ENCODE measurements around the gene CCDC9B.

The CCDC9B gene

GRCh38 chr15:40329804-40330203, 10.9 kb downstream of the CCDC9B start:
- no peak for DNase-seq (ENCODE audit: low spot score)

GRCh38 chr15:40328751-40329150, 12.0 kb downstream of the CCDC9B start:
- DNase-seq (ENCODE audit: low spot score) = no peak

DNA sequence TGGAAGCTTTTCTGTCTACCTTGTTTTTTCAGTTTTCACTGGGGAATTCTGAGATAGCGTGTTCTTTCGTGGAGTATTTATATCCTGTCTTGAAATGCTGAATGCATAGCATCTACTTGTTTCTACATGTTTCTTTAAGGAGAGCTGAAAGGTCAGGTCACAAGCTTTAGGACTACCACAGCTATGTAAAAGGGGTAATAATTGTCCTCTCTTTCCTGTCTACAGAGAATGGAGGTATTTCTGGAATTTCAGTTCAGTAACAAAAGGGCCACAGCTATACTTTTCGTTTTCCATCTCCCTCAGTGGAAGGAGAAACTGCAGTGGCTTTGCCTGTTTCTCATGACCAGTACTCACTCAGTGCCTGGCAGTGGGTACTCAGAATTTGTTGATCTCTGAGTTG, 12.6 kb downstream of the CCDC9B start:
- DNase-seq (ENCODE audit: low spot score) = peak; percentile 33

GRCh38 chr15:40327457-40327856, 13.3 kb downstream of the CCDC9B start:
- no peak for DNase-seq (ENCODE audit: low spot score)

GRCh38 chr15:40325700-40326099, 15.0 kb downstream of the CCDC9B start:
- DNase-seq (ENCODE audit: low spot score) = no peak

DNA sequence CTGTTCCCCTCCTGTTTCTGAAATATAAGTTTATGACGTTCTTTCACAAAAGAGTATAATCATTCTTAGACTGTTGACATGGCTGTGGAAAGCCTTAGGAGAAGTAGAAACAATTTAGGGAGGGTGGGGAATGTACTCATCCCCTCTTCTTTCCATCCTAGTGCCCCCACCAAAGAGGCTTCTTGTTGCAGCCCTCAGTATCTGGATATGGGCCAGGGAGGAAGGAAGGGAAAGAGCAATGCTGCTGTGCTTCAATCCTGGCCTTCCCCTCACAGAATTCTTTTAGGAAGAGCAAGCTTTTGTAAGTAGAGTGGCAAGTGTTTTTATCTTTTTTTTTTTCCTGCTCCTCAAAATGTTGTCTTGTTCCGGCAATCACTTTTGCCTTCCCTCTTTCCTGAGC, 15.6 kb downstream of the CCDC9B start:
- DNase-seq (ENCODE audit: low spot score) = no peak

- DNase-seq (ENCODE audit: low spot score) = no peak
Observed at GRCh38 chr15:40323953-40324937, 16.5 kb downstream of the CCDC9B start.

GRCh38 chr15:40323239-40323952, 17.3 kb downstream of the CCDC9B start, which contains the start of gene INAFM2:
Gene INAFM2, plus strand, starts transcription at chr15:40323692. Its CDS starts 364 bp downstream, at chr15:40324056.
- DNase-seq (ENCODE audit: low spot score) = peak; percentile 90

DNA sequence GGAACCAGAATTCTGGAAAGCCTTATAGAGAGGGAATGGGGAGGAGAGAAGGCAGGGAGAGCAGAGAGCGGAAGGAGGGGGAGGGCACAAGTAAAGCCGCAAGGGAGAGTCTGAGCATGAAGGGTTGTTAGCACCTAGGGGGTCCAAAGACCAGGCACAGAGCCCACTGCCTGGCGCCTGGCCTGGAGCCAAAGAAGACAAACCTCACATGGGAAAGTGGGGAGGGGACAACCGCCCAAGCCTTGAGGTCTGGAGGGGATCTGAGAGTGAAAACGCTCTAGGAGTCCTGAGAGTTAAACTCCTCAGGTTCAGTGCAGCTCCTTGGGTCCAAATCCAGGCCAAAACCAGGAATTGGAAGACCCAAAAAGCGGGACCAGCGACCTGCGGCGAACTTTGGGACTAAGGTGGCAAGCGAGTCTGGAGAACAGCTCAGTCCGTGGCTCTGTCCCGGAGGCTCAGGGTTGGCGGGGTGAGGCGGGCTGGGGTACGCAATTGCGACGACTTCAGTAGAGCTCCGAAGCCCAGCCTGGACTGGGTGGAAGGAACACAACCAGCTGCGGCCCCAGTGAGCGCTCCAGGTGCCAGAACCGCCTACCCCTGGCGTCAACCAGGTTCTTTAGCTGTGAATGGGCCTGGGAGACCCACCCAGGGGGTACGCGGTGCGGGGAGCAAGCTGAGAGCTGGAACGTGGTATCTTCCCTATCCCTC, 18.1 kb downstream of the CCDC9B start:
- DNase-seq (ENCODE audit: low spot score) = no peak

GRCh38 chr15:40320931-40321371, 19.8 kb downstream of the CCDC9B start:
- peak; percentile 67 for DNase-seq (ENCODE audit: low spot score)

DNA sequence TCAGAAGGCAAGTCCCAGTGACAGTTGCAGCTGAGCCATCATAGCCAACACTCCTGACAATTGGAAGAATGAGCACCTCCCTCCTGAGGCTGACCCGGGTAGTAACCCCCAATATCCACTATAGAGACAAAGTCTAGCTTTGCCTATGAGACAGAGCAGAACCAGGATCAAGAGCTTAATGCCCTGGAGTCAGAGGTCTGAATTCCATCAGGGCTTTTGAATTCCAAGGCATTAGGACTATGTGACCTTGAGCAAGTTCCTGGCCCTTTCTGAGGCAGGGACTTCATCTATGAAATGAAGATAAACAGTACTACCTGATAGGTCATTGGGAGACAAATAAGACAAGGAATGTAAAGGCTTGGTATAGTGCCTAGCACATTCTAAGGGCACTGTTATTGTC, 20.3 kb downstream of the CCDC9B start:
- DNase-seq (ENCODE audit: low spot score) = no peak

GRCh38 chr15:40317580-40317979, 23.2 kb downstream of the CCDC9B start:
- no peak for DNase-seq (ENCODE audit: low spot score)

GRCh38 chr15:40316931-40317330, 23.8 kb downstream of the CCDC9B start:
- no peak for DNase-seq (ENCODE audit: low spot score)

GRCh38 chr15:40314723-40315276, 25.9 kb downstream of the CCDC9B start:
- no peak for DNase-seq (ENCODE audit: low spot score)

DNA sequence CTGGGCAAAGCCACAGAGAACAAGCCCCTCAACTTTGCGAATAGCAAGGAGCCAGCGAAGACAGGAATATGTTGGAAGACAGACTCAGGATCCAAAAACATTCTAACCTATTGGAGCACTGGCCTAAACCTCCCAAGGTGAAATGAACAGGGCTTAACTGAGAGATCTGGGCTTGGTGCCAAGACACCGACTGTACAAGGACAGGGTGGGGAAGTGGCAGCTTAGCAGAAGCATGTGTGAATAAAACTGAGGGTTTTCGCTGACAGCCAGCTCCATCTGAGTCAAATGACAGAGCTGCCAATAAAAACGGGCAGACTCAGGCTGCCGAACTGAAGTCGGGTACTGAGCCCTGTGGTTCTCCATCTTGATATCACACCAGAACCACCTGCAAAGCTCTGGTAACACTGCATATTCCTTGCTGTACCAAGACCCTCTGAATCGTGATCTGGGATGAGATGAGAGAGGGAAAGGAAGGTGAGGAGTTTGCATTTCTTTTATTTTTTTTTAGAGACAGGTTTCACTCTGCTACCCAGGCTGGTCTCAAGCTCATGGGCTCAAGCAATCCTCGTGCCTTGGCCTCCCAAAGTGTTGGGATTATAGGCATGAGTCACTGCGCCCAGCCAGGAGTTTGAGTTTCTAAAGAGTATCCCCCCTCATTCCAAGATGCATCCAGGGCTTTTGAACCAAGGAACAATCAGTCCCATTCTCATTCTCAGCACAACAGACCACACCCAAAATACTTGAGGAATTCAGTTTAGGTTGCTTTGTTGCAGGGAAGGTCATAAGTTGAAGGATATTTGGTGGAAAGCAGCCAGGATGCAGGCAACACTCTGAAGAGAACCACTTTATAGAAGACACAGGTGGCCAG, 27.0 kb downstream of the CCDC9B start:
- DNase-seq (ENCODE audit: low spot score) = peak; percentile 39

DNA sequence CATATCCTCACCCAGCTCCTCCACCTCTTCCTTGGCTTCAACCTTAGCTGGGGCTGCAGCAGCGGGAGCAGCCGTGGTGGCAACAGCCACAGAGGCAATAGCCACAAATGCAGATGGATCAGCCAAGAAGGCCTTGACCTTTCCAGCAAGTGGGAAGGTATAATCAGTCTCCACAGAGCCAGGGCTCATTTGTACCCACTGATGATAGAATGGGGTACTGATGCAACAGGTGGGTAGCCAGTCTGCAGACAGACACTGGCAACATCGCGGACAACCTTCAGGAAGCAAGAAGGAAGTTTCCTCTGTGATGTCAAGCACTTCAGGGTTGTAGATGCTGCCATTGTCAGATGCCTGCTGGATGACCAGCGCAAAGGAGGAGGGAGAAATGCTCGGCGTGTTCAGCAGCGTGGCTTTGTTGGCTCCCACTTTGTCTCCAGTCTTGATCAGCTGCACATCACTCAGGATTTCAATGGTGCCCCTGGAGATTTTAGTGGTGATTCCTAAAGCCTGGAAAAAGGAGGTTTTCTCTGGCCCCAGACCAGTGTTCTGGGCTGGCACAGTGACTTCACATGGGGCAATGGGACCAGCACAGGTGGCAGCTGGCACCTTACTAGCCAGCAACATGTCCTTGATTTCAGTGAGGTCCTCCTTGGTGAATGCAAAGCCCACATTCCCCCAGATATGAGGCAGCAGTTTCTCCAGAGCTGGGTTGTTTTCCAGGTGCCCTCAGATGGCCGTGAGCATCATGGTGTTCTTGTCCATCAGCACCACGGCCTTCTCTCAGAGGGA, 28.2 kb downstream of the CCDC9B start:
- no peak for DNase-seq (ENCODE audit: low spot score)

GRCh38 chr15:40310993-40311392, 29.7 kb downstream of the CCDC9B start:
- DNase-seq (ENCODE audit: low spot score) = no peak

GRCh38 chr15:40310001-40310959, 30.5 kb downstream of the CCDC9B start:
- DNase-seq (ENCODE audit: low spot score) = peak; percentile 29

DNA sequence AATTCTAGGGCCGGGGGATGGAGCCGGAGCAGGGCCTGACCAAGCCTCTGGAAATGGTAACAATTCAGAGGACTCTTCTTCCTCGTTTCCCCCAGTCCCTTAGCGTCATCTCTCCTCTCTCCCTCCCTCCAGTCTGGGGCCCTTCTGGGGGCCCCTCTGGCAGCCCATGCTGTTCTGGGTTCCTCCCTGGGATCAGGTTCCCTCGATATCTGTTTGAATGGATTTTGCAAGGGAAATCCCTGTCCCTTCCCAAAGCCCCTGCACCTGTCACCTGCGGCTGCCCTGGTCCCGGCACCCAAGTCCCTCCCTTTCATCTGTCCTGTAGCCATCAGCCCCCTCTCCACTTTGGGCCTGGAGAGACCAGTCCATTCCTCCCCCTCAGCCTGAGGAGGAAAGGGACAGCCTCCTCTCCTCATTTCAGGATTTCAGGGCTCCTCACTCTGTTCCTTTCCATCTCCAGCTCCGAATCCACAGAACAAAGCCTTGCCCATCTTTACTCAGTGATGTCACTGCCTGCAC, 31.3 kb downstream of the CCDC9B start:
- no peak for DNase-seq (ENCODE audit: low spot score)

Measured in SW480 (cell line).